ENCODE results near the gene ELK3. TPM values are rescaled to one million over a fixed set of nuclear protein-coding genes. Genes with fewer than 3 reads are reported as not detected.

Gene ELK3
- total and polyA plus RNA-seq, 2 of the 8 experiments (the other 6 are each of a cell fraction or from before 2014, with no cell fraction given): 3.5 to 14.3 TPM

- TF ChIP-seq CHD2 (IDR thresholded peaks at IDR 0.05; ENCODE audit: low read length): no peak
- TF ChIP-seq POLR2A (IDR thresholded peaks at IDR 0.05; ENCODE audit: control extremely low read depth in 1 of 2, low read depth in 2 of 2, low read length in 2 of 2): no peak
- TF ChIP-seq TEAD4 (IDR thresholded peaks at IDR 0.05; ENCODE audit: low read depth, low read length): no peak
- no peak for TF ChIP-seq RXRA (IDR thresholded peaks at IDR 0.05; ENCODE audit: insufficient read depth, low read depth, low read length)
- no peak for TF ChIP-seq BACH1 (IDR thresholded peaks at IDR 0.05; ENCODE audit: low read length)
- no peak for TF ChIP-seq EZH2 (IDR thresholded peaks at IDR 0.05; ENCODE audit: low read depth, low read length, severe bottlenecking)
Measured at GRCh38 chr12:96190413-96191108, 3.6 kb upstream of the ELK3 start (continued).
